Measurements from ENCODE around the gene FGF12. TPM values are rescaled to one million over a fixed set of nuclear protein-coding genes. Genes with fewer than 3 reads are reported as not detected.

FGF12 gene
- polyA plus RNA-seq, 1 experiment, result not detected

GRCh38 chr3:192408647-192409200 lies 318.6 kb downstream of the FGF12 start:
- Histone ChIP-seq H3K9me3 (ENCODE audit: control insufficient read depth, insufficient read depth, low read length) (peaks cover 3% of the 10 kb centered on the region; the same call in 1 of the 2 replicates), H3K27me3 (ENCODE audit: control insufficient read depth, insufficient read depth, low read length) (peaks cover 34% of the 10 kb centered on the region), H3K4me3 (ENCODE audit: low read depth, low read length) (no peak overlapping the region), H3K27ac (ENCODE audit: low read depth, low read length) (no peak overlapping the region)
- POLR2A ChIA-PET, result no interaction called here
- no peak for DNase-seq (ENCODE audit: low read depth, low spot score)
- CTCF ChIA-PET, result no interaction called here
- TF ChIP-seq CTCF (IDR thresholded peaks at IDR 0.05; ENCODE audit: low read depth, low read length), result no peak

GRCh38 chr3:192408007-192408646 lies 319.2 kb downstream of the FGF12 start:
- no peak overlapping the region for H3K27ac ChIP-seq (ENCODE audit: low read depth, low read length)
- no peak for TF ChIP-seq CTCF (IDR thresholded peaks at IDR 0.05; ENCODE audit: low read depth, low read length)
- no peak for DNase-seq (ENCODE audit: low read depth, low spot score)
- POLR2A ChIA-PET, result no interaction called here
- H3K4me3 ChIP-seq (ENCODE audit: low read depth, low read length), result no peak overlapping the region
- peaks cover 3% of the 10 kb centered on the region; the same call in 1 of the 2 replicates for H3K9me3 ChIP-seq (ENCODE audit: control insufficient read depth, insufficient read depth, low read length)
- CTCF ChIA-PET, result no interaction called here
- H3K27me3 ChIP-seq (ENCODE audit: control insufficient read depth, insufficient read depth, low read length), result peaks cover 34% of the 10 kb centered on the region

GRCh38 chr3:192399767-192400166 lies 327.6 kb downstream of the FGF12 start:
- ChIA-PET POLR2A (no interaction called here), CTCF (no interaction called here)
- Histone ChIP-seq H3K27ac (ENCODE audit: low read depth, low read length) (no peak overlapping the region), H3K4me3 (ENCODE audit: low read depth, low read length) (no peak overlapping the region), H3K27me3 (ENCODE audit: control insufficient read depth, insufficient read depth, low read length) (no peaks in the 10 kb centered on the region), H3K9me3 (ENCODE audit: control insufficient read depth, insufficient read depth, low read length) (no peaks in the 10 kb centered on the region)
- no peak for TF ChIP-seq CTCF (IDR thresholded peaks at IDR 0.05; ENCODE audit: low read depth, low read length)
- no peak for DNase-seq (ENCODE audit: low read depth, low spot score)

GRCh38 chr3:192397012-192397411 lies 330.3 kb downstream of the FGF12 start:
- H3K9me3 ChIP-seq (ENCODE audit: control insufficient read depth, insufficient read depth, low read length), result no peaks in the 10 kb centered on the region
- H3K27me3 ChIP-seq (ENCODE audit: control insufficient read depth, insufficient read depth, low read length), result no peaks in the 10 kb centered on the region
- no peak overlapping the region for H3K27ac ChIP-seq (ENCODE audit: low read depth, low read length)
- DNase-seq (ENCODE audit: low read depth, low spot score), result no peak
- H3K4me3 ChIP-seq (ENCODE audit: low read depth, low read length), result no peak overlapping the region
- TF ChIP-seq CTCF (IDR thresholded peaks at IDR 0.05; ENCODE audit: low read depth, low read length), result no peak
- CTCF ChIA-PET, result no interaction called here
- POLR2A ChIA-PET, result no interaction called here

- POLR2A ChIA-PET, result no interaction called here
- CTCF ChIA-PET, result no interaction called here
- Histone ChIP-seq H3K4me3 (ENCODE audit: low read depth, low read length) (no peak overlapping the region), H3K9me3 (ENCODE audit: control insufficient read depth, insufficient read depth, low read length) (no peaks in the 10 kb centered on the region), H3K27ac (ENCODE audit: low read depth, low read length) (no peak overlapping the region), H3K27me3 (ENCODE audit: control insufficient read depth, insufficient read depth, low read length) (no peaks in the 10 kb centered on the region)
- TF ChIP-seq CTCF (IDR thresholded peaks at IDR 0.05; ENCODE audit: low read depth, low read length), result no peak
- no peak for DNase-seq (ENCODE audit: low read depth, low spot score)
Measured at GRCh38 chr3:192395506-192395905, 331.8 kb downstream of the FGF12 start.
